Activated CD8-positive, alpha-beta T cell treated with anti-CD3 and anti-CD28 coated beads, Interleukin-2, amount 10 ng/mL, durations not matched to agents 7 days and 5 days (primary cell): Measurements from ENCODE around the gene TFEB. TPM values are rescaled to one million over a fixed set of nuclear protein-coding genes. Genes with fewer than 3 reads are reported as not detected.

ENCODE experiments used
- ATAC-seq: fragments of 150-1000 bp; cut with Tn5 transposase; one replicate; pipeline ENCODE4 v1.10.0; 2021; ENCODE audit warnings: moderate library complexity
- CTCF ChIA-PET: fragments of 350-600 bp; sonication (Branson Sonifier 250); formaldehyde crosslinking; loops from one replicate; lab custom pipeline; 2021; ENCODE audit warnings: antibody characterized with exemption; lab: Charles Lee
- POLR2A ChIA-PET: fragments of 350-600 bp; sonication (Branson Sonifier 250); formaldehyde crosslinking; loops from one replicate; lab custom pipeline; 2021; ENCODE audit warnings: antibody characterized with exemption; lab: Charles Lee
- DNase-seq: peaks from one replicate; pipeline ENCODE4 v3.0.0-alpha.2; 2020
- H3K27ac Mint-ChIP-seq: one replicate; pipeline ENCODE4 v1.8.0; 2021; ENCODE audit warnings: mild to moderate bottlenecking, mixed read lengths
- H3K27me3 Mint-ChIP-seq: one replicate; pipeline ENCODE4 v1.8.0; 2021; ENCODE audit warnings: low read depth, mixed read lengths
- H3K36me3 Mint-ChIP-seq: one replicate; pipeline ENCODE4 v1.8.0; 2021; ENCODE audit warnings: low read depth, mixed read lengths
- H3K4me1 Mint-ChIP-seq: one replicate; pipeline ENCODE4 v1.8.0; 2021; ENCODE audit warnings: low read depth, mixed read lengths
- H3K4me3 Mint-ChIP-seq: one replicate; pipeline ENCODE4 v1.8.0; 2021; ENCODE audit warnings: mild to moderate bottlenecking, mixed read lengths
- H3K9me3 Mint-ChIP-seq: one replicate; pipeline ENCODE4 v1.8.0; 2022; ENCODE audit warnings: mixed read lengths; ENCODE audit not compliant: insufficient read depth
- total RNA-seq, 2 experiments: library from RNA; stranded (reverse); gene quantifications; one replicate each; pipeline ENCODE4 v1.2.3, GENCODE V29; 2021

TFEB gene
- total RNA-seq, 2 experiments from 2014 or later = 18.5 to 21.2 TPM

DNA sequence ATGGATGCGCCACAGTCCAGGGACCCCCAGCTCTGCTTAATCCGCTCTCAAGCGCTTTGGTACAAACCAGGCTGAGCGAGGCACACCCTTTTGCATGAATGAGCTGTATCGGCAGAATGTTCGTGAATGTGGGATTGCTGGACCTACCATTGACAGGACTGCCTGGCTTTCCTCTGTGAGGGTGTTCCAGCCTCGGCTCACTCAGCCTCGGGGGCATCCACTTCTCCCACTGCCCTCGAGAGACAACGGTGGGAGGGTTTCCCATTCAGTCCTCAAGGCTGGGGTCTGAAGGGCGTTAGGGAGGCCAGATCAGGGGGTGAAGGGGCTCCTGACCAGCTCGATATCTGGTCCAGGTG, 79.8 kb downstream of the TFEB start:
- no peaks in the 10 kb centered on the region for H3K4me1 Mint-ChIP-seq
- no peaks in the 10 kb centered on the region for H3K36me3 Mint-ChIP-seq
- no peak overlapping the region for H3K27ac Mint-ChIP-seq
- CTCF ChIA-PET = no interaction called here
- peaks cover under 1% of the 10 kb centered on the region for H3K27me3 Mint-ChIP-seq
- no peaks in the 10 kb centered on the region for H3K9me3 Mint-ChIP-seq
- ATAC-seq = no peak
- H3K4me3 Mint-ChIP-seq = no peak overlapping the region
- POLR2A ChIA-PET = no interaction called here
- no peak for DNase-seq

DNA sequence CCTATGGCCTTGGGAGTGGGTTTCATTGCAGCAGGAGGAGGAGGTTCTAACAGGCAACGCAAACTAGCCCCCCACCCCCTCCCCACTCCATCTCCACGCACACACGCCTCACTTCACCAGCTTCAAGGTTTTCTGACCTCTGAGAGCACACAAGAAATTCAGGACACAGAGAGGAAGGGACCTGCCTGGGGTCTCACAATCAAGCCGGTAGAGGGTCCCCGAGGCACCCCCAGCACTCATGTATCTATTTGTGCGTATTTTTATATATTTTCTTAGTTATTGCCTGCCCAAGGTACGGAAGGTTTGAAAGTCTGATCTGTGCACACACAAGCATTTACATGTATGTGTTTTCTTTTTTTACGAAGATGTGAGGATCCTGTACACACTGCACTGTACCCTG, 80.2 kb downstream of the TFEB start:
- Mint-ChIP-seq H3K36me3 (no peaks in the 10 kb centered on the region), H3K4me1 (no peaks in the 10 kb centered on the region), H3K4me3 (no peak overlapping the region), H3K9me3 (no peaks in the 10 kb centered on the region), H3K27me3 (no peaks in the 10 kb centered on the region), H3K27ac (no peak overlapping the region)
- ChIA-PET CTCF (no interaction called here), POLR2A (no interaction called here)
- no peak for ATAC-seq
- no peak for DNase-seq

DNA sequence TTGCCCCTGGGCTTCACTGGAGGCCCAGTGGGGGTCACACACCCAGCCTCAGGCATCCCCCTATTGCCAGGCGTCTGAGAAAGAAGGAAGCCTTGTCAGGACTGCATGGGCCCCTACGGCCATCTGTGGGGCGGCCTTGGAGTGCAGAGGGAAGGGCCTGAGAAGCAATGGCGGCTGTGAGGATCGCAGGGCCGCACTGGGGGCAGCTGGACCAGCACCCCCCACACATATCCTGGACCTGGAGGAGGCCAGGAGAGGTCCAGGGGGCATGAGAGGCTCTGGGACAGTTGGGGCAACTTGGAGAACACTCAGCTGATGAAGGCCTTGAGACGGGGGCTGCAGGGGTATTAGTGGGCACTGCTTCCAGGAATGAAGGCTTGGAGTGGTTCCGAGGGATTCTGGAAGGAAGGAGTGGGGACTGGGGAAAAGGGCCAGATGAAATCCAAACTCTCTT, 80.7 kb downstream of the TFEB start:
- no peaks in the 10 kb centered on the region for H3K36me3 Mint-ChIP-seq
- ChIA-PET POLR2A (no interaction called here), CTCF (no interaction called here)
- DNase-seq (no peak), ATAC-seq (no peak)
- no peaks in the 10 kb centered on the region for H3K4me1 Mint-ChIP-seq
- no peaks in the 10 kb centered on the region for H3K9me3 Mint-ChIP-seq
- no peak overlapping the region for H3K27ac Mint-ChIP-seq
- H3K27me3 Mint-ChIP-seq = no peaks in the 10 kb centered on the region
- H3K4me3 Mint-ChIP-seq = no peak overlapping the region

DNA sequence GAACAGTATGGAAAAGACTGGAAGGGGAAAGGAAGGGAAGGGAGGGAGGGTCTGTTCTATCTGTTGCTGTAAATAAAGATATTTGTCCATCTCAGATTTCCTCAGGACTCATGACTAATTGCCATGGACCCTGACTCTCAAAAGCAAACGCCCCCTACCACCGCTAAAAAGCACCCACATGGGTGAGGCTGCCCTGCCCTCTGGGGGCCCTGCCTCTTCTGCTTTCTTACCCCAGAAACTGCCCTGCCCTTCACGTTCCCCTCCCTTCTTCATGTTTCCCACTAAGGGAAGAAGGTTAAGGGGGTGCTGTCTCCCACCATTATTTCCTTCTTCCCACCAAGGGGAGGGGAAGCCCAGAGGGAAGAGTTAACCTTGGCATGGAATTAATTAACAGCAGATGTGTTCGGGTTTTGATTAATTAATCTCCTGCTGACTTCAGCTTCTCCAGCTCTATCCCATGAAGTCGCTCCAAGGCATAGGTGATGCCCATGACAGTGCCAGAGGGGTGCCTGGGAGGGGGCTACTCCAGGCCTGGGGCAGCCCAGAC, 81.2 kb downstream of the TFEB start:
- no peaks in the 10 kb centered on the region for H3K36me3 Mint-ChIP-seq
- no peak for ATAC-seq

DNA sequence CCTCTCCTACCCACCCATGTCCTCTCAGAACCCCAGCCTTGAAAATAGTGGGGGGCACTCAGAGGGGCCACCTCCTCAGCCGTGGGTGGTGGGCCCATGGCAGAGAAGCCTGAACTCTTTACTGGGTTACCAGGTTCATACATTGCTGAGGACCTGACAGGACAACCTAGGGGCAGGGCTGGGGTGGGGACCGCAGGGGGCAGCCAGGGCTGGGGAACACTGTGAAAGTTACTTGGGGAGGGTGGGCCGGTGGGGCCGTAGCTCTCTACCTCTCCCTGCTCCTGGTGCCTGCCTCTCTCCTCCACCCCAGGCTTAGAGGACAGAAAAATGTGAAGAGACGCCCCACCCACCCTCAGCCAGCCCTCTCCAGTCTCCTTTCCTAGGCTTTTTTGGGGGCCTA, 81.7 kb downstream of the TFEB start:
- no peak overlapping the region for H3K27ac Mint-ChIP-seq
- ChIA-PET CTCF (no interaction called here), POLR2A (no interaction called here)
- H3K36me3 Mint-ChIP-seq = no peaks in the 10 kb centered on the region
- no peaks in the 10 kb centered on the region for H3K4me1 Mint-ChIP-seq
- H3K27me3 Mint-ChIP-seq = no peaks in the 10 kb centered on the region
- H3K9me3 Mint-ChIP-seq = no peaks in the 10 kb centered on the region
- no peak for ATAC-seq
- no peak for DNase-seq
- H3K4me3 Mint-ChIP-seq = no peak overlapping the region

More for the DNA sequence above, 81.2 kb downstream of the TFEB start:
- no peak for DNase-seq
- H3K4me3 Mint-ChIP-seq = no peak overlapping the region
- ChIA-PET POLR2A (no interaction called here), CTCF (no interaction called here)
- no peaks in the 10 kb centered on the region for H3K4me1 Mint-ChIP-seq
- H3K27me3 Mint-ChIP-seq = no peaks in the 10 kb centered on the region
- no peak overlapping the region for H3K27ac Mint-ChIP-seq
- H3K9me3 Mint-ChIP-seq = no peaks in the 10 kb centered on the region

DNA sequence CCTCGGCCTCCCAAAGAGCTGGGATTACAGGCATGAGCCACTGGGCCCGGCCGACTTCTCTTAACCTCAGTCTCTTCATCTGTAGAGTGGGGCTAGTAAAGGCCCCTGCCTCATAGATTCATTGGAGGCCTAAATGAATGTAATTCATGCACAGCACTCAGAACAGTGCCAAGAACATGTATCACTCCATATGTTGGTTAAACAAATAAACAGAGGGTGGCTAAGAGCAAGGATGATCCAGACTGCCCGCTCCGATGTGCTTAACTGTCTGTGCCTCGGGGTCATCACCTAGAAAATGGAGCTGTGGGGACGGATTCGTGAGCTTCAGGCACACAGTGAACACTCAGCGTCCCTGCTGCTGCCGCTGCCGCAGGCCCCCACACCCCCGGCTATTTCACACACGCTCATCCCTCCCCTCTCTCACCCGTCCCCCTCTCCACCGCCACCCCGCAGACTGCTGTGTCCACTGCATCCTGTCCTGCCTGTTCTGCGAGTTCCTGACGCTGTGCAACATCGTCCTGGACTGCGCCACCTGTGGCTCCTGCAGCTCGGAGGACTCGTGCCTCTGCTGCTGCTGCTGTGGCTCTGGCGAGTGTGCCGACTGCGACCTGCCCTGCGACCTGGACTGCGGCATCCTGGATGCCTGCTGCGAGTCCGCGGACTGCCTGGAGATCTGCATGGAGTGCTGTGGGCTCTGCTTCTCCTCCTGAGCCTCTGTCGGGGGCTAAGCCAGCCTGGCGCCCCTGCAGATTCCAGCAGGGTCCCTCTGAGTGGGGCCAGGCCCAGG, 82.3 kb downstream of the TFEB start:
- ChIA-PET POLR2A (no interaction called here), CTCF (no interaction called here)
- Mint-ChIP-seq H3K4me1 (no peaks in the 10 kb centered on the region), H3K27me3 (no peaks in the 10 kb centered on the region), H3K27ac (no peak overlapping the region), H3K36me3 (no peaks in the 10 kb centered on the region), H3K4me3 (no peak overlapping the region), H3K9me3 (no peaks in the 10 kb centered on the region)
- ATAC-seq (no peak), DNase-seq (no peak)

DNA sequence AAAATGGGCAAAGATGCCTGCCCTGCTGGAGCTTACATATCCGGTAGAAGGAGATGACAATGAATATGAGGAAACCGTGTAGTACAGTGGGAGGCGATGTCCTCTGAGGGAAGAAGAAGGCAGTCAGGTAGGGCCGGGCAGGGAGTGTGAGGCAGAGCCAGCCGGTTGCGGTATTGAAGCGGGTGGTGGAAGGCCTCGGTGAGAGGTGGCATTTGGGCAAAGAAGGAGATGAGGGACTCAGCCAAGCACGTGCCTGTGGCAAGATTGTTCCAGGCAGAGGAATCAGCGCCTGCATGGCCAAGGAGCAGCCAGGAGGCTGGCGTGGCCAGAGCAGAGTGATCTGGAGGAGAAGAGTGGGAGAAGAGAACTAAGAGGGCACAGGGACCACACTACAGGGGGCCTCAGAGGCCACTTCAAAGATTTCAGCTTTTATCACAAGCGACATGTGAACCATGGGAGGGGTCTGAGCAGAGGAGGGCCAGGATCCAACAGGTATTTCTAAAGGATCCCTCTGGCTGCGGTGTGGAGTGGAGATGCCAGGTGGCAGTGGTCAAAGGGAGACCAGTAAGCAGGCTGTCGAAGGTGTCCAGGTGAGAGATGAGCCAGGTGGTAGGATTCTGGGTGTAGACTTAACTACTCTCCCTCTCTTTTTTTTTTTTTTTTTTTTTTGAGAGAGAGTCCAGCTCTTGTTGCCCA, 83.3 kb downstream of the TFEB start:
- H3K9me3 Mint-ChIP-seq = no peaks in the 10 kb centered on the region
- H3K27ac Mint-ChIP-seq = no peak overlapping the region
- no peaks in the 10 kb centered on the region for H3K4me1 Mint-ChIP-seq
- no peak overlapping the region for H3K4me3 Mint-ChIP-seq
- CTCF ChIA-PET = interaction anchor here (1.0 kb wide), 1 partner anchor 31 kb away, joined by 3 read pairs; no protein-coding TSS in a partner anchor
- POLR2A ChIA-PET = no interaction called here
- no peak for DNase-seq
- no peaks in the 10 kb centered on the region for H3K27me3 Mint-ChIP-seq
- no peak for ATAC-seq
- no peaks in the 10 kb centered on the region for H3K36me3 Mint-ChIP-seq

DNA sequence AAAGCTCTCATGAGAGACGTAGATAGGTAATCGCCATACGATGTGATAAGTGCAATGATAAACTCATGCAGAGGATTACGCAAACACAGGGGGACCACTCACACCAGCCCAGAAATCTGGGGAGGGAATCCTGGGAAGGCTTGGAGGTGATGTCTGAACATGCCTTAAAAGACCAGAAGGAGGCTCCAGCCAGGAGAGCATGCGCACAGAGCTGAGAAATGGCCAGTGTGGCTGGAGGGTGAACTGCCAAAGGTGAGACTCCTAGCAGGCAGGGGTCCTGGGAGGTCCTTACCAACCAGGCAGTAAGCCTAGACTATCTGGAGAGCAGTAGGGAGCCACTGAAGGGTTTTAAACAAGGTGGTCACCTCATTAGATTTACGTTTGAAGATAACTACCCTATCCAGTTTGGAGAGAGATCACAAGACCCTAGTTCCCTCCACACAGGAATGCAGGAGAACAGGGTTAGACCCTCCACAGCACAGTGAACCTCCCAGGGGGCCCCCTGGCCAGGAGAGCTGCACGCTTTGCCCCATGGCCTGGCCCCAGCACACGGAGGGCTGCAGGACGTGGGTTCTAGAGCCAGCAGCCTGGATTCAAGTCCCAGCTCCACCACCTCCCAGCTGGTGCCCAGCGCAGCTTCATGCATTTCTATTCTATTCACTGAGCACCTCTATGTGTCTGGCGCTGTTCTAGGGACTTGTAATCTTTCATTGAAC, 84.0 kb downstream of the TFEB start:
- CTCF ChIA-PET = interaction anchor here (1.0 kb wide), 1 partner anchor 32 kb away, joined by 3 read pairs; no protein-coding TSS in a partner anchor
- DNase-seq (no peak), ATAC-seq (no peak)
- H3K4me3 Mint-ChIP-seq = no peak overlapping the region
- H3K36me3 Mint-ChIP-seq = no peaks in the 10 kb centered on the region
- no peaks in the 10 kb centered on the region for H3K4me1 Mint-ChIP-seq
- POLR2A ChIA-PET = no interaction called here
- H3K27ac Mint-ChIP-seq = no peak overlapping the region
- no peaks in the 10 kb centered on the region for H3K9me3 Mint-ChIP-seq
- no peaks in the 10 kb centered on the region for H3K27me3 Mint-ChIP-seq

DNA sequence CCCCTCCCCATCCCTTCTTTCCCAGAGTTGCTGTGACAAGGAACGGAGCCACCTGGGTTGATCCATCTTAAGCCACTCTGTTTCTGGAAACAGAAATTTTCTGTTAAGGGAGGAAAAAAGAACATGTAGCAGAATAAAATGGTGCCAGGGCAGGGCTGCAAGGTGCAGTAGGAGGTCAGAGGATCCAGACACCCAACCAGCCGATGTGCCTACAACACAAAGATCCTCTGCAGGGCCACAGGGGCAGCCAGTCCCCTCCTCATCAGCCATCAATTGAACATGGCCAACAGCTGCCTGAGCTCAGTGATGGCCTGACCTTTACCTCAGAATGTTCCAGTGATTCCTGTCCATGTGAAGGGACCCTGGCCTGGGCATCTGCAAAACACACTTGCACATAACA, 85.3 kb downstream of the TFEB start:
- ChIA-PET POLR2A (no interaction called here), CTCF (no interaction called here)
- ATAC-seq (no peak), DNase-seq (no peak)
- no peaks in the 10 kb centered on the region for H3K36me3 Mint-ChIP-seq
- no peak overlapping the region for H3K27ac Mint-ChIP-seq
- H3K27me3 Mint-ChIP-seq = no peaks in the 10 kb centered on the region
- H3K9me3 Mint-ChIP-seq = no peaks in the 10 kb centered on the region
- H3K4me3 Mint-ChIP-seq = no peak overlapping the region
- H3K4me1 Mint-ChIP-seq = no peaks in the 10 kb centered on the region

DNA sequence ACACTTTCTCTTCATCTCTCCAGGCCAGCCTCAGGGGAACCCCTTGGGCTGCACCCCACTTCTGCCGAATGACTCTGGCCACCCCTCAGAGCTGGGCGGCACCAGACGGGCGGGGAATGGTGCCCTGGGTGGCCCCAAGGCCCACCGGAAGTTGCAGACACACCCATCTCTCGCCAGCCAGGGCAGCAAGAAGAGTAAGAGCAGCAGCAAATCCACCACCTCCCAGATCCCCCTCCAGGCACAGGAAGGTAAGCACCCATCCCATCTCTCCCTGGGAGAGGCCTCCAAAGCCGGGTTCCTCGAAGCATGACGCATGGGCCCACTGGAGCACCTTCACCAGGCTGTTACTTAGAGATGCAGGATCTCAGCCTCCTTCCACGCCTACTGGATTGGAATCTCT, 85.8 kb downstream of the TFEB start:
- POLR2A ChIA-PET = no interaction called here
- Mint-ChIP-seq H3K36me3 (no peaks in the 10 kb centered on the region), H3K27me3 (peaks cover 3% of the 10 kb centered on the region), H3K4me1 (no peaks in the 10 kb centered on the region), H3K27ac (no peak overlapping the region), H3K4me3 (no peak overlapping the region), H3K9me3 (no peaks in the 10 kb centered on the region)
- CTCF ChIA-PET = no interaction called here
- ATAC-seq (no peak), DNase-seq (no peak)

DNA sequence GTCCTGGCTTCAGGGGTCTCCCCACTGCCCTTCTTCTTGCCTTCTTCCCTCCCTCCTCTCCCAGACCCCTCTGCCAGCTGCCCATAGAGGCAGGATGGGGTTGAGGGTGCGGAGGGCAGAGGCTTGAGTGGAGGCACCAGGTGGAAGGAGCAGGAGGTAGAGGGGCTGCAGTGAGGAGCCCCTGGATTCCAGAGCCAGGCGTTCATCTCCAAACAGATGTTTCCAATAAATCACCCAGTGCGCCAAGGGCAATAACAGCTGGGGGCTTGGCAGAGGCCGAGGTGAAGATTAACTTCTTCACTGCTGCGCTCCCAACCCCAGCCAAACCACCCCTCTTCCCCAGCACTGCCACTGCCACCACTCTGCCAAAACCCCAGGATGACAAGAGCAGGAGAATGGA, 86.5 kb downstream of the TFEB start:
- no peak for DNase-seq
- no peaks in the 10 kb centered on the region for H3K4me1 Mint-ChIP-seq
- POLR2A ChIA-PET = no interaction called here
- no peaks in the 10 kb centered on the region for H3K9me3 Mint-ChIP-seq
- no peak overlapping the region for H3K4me3 Mint-ChIP-seq
- H3K27me3 Mint-ChIP-seq = peaks cover 4% of the 10 kb centered on the region
- CTCF ChIA-PET = no interaction called here
- H3K36me3 Mint-ChIP-seq = no peaks in the 10 kb centered on the region
- H3K27ac Mint-ChIP-seq = no peak overlapping the region
- no peak for ATAC-seq
